Tibial nerve (tissue), 4 donors: ENCODE data around the gene TENT4A. TPM values are rescaled to one million over a fixed set of nuclear protein-coding genes. Genes with fewer than 3 reads are reported as not detected.
"Not testable (repeated sequence)": the region's sequence is repeated elsewhere in the genome, so short reads cannot be mapped to it uniquely, and the experiment has no call there.

Source experiments
- DNase-seq, 2 donors: peaks; one replicate each; pipeline ENCODE4 v3.0.0-alpha.2; 2019; ENCODE audit warnings: low spot score in 2 of 2
- H3K27ac ChIP-seq, 4 donors: fragments of 200-600 bp; sonication (generic) in 3 of 4; one replicate each; pipeline ENCODE4 v1.5.1; 2017 to 2019; ENCODE audit warnings: mild to moderate bottlenecking in 1 of 4
- H3K27me3 ChIP-seq, 2 donors: fragments of 200-600 bp; sonication (generic) in 1 of 2; one replicate each; pipeline versions ENCODE4 v1.5.1 to v1.6.0; 2017 to 2019
- H3K36me3 ChIP-seq, 3 donors: fragments of 200-600 bp; sonication (generic); one replicate each; pipeline ENCODE4 v1.5.1; 2018 to 2019
- H3K4me1 ChIP-seq, 4 donors: fragments of 200-600 bp; sonication (generic) in 3 of 4; one replicate each; pipeline ENCODE4 v1.5.1; 2017 to 2019
- H3K4me3 ChIP-seq, 4 donors: fragments of 200-600 bp; sonication (generic) in 3 of 4; one replicate each; pipeline ENCODE4 v1.5.1; 2017 to 2019; ENCODE audit warnings: mild to moderate bottlenecking in 1 of 4, moderate library complexity in 1 of 4
- H3K9me3 ChIP-seq, 4 donors: fragments of 200-600 bp; sonication (generic) in 3 of 4; one replicate each; pipeline ENCODE4 v1.5.1; 2017 to 2019
- EP300 ChIP-seq, 2 donors: sonication (generic); formaldehyde crosslinking; IDR thresholded peaks; one replicate each; pipeline ENCODE4 v1.6.1; 2017; ENCODE audit warnings: antibody characterized with exemption in 2 of 2, mild to moderate bottlenecking in 1 of 2
- POLR2A ChIP-seq, 2 donors: fragments of 450-650 bp; IDR thresholded peaks; one replicate each; pipeline ENCODE4 v1.6.1; 2017; ENCODE audit warnings: antibody characterized with exemption in 2 of 2, mild to moderate bottlenecking in 2 of 2, moderate library complexity in 2 of 2
- WGBS, 2 donors: methylation state at CpG; one replicate each; pipeline ENCODE4 v1.1.5; 2018; 5-methylcytosine and 5-hydroxymethylcytosine counted together
- total RNA-seq, 4 donors: library from RNA; depleted of rRNA; stranded (reverse); fragments of >200 nt; gene quantifications; one replicate each; pipeline ENCODE4 v1.1.0, GENCODE V29; 2016
- TF ChIP-seq, protein P1 (sequence below), 5 experiments: fragments of 200-600 bp in 3 of 5; fragments of 450-650 bp in 2 of 5; sonication (generic) in 3 of 5; IDR thresholded peaks; one replicate each; pipeline ENCODE4 v1.5.1; 2016 to 2019; ENCODE audit warnings: antibody characterized with exemption in 5 of 5, mild to moderate bottlenecking in 3 of 5, moderate library complexity in 2 of 5

Gene TENT4A
- total RNA-seq, result 10 to 100 TPM; 22.7 to 34.1 (median 29.2) TPM

DNA sequence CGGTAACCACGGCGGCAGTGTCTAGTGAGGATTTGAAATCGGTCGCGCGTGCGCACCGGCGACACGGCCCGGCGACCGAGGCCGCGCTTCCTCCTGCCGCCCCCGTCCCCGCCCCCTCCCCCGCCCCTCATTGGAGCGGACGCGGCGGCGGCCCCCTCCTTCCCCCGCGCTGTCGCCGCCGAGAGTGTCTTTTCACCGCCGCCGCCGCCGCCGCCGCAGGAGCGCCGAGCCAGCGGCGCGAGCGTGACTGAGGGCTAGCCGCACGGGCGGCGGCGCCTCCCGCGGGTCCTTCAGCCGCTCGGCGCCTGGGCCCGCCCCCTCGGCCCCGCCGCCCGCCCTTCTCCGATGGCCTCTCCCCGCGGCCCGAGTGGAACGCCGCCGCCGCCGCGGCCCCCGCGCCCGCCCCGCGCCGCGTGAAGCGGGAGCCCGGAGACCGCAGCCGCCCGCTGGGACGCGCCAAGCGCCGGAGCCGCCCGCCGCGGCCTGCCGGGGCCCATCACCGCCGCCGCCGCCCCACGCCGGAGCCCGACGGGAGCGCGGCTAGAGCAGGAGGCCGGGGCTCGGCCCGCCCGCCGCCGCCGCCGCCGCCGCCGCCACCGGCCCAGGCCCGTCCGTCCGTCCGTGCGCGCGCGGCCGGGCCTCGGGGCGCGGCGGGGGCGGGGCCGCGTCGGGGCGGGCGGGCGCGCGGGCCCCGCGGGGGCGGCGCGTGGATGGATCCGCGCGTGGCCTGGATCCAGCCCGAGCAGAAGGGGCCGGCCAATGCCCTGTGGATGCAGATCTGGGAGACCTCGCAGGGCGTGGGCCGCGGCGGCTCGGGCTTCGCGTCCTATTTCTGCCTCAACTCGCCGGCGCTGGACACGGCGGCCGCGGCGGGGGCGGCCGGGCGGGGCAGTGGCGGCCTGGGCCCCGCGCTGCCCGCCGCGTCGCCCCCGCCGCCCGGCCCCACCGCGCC, at the start of gene TENT4A:
Gene TENT4A, plus strand, starts transcription at position 159 of the 952 bp plus-strand sequence. Its CDS starts 552 bp downstream, at position 711.
- TF ChIP-seq, protein P1, sequence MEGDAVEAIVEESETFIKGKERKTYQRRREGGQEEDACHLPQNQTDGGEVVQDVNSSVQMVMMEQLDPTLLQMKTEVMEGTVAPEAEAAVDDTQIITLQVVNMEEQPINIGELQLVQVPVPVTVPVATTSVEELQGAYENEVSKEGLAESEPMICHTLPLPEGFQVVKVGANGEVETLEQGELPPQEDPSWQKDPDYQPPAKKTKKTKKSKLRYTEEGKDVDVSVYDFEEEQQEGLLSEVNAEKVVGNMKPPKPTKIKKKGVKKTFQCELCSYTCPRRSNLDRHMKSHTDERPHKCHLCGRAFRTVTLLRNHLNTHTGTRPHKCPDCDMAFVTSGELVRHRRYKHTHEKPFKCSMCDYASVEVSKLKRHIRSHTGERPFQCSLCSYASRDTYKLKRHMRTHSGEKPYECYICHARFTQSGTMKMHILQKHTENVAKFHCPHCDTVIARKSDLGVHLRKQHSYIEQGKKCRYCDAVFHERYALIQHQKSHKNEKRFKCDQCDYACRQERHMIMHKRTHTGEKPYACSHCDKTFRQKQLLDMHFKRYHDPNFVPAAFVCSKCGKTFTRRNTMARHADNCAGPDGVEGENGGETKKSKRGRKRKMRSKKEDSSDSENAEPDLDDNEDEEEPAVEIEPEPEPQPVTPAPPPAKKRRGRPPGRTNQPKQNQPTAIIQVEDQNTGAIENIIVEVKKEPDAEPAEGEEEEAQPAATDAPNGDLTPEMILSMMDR (IDR thresholded peaks at IDR 0.05), result no peak
- TF ChIP-seq EP300 (IDR thresholded peaks at IDR 0.05), result peak in 1 of 2 donors; percentile 47
- no peak for TF ChIP-seq POLR2A (IDR thresholded peaks at IDR 0.05)
- H3K4me3 ChIP-seq, result peak within 1 kb of the TSS; percentile 67 to 79 (median 73)
- H3K27me3 ChIP-seq, result no peaks in the 10 kb centered on the region
- H3K27ac ChIP-seq, result peak within 1 kb of the TSS; percentile 88 to 97 (median 92)
- DNase-seq, result no peak
- no peaks in the 10 kb centered on the region for H3K9me3 ChIP-seq
- H3K36me3 ChIP-seq, result no peaks in the 10 kb centered on the region
- H3K4me1 ChIP-seq, result peaks cover 0 to 48% (median 34%) of the 10 kb centered on the region in 4 donors
- WGBS, 2 donors, result 1 to 3% methylated on average over 6 to 32 of the region's 174 CpGs

DNA sequence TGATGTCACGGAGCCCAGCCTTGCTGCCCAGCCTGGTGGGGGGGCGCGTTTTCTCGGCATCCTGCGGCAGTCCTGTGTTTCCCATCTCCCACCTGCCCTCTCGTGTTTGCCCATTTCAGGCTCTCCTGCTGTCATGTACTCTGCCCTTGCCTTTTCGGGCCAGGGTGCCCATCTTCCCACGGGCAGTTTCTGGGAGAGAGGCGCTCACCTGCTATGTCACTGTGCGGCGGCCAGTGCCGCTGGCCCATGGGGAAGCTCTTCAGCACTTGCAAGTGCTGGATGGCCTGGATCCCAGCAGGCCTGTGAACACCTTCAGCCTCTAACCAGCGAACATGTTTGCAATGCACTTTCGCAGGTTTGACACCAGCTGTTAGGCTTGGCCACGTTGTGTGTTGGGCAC, 46.5 kb upstream of the TENT4A start:
- no peaks in the 10 kb centered on the region for H3K4me1 ChIP-seq

DNA sequence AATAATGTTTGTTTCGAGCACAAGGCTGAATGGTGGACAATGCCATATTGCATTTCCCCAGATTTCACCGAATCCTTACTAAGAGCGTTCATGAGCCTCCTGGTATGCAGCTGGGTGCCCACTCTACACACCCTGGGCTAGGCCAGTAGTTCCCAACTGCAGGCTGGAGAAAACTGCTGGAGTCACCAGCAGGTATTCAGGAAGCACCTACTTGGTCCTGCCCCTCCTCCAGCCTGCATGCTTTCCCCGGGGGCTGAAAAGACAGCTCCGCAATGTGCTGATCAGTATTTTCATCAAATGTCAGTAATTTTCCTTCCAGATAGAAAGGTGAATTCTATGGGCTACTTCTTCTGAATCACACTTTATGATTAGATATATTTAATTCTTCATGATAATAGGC, 45.6 kb upstream of the TENT4A start:
- no peak overlapping the region for H3K27ac ChIP-seq
- H3K9me3 ChIP-seq, result no peaks in the 10 kb centered on the region
- H3K27me3 ChIP-seq, result no peaks in the 10 kb centered on the region
- H3K4me1 ChIP-seq, result no peaks in the 10 kb centered on the region
- no peak overlapping the region for H3K4me3 ChIP-seq
- WGBS, 2 donors, result 91 to 97% methylated on average over 5 of the region's 5 CpGs
- DNase-seq, result no peak
- no peak for TF ChIP-seq POLR2A (IDR thresholded peaks at IDR 0.05)
- no peak for TF ChIP-seq EP300 (IDR thresholded peaks at IDR 0.05)
- TF ChIP-seq, protein P1 (IDR thresholded peaks at IDR 0.05), result no peak
- peaks cover 0 to 80% (median 0%) of the 10 kb centered on the region in 3 donors for H3K36me3 ChIP-seq

More for the DNA sequence above, 46.5 kb upstream of the TENT4A start:
- H3K27ac ChIP-seq, result no peak overlapping the region
- no peak for TF ChIP-seq POLR2A (IDR thresholded peaks at IDR 0.05)
- TF ChIP-seq, protein P1 (IDR thresholded peaks at IDR 0.05), result no peak
- no peak overlapping the region for H3K4me3 ChIP-seq
- H3K27me3 ChIP-seq, result no peaks in the 10 kb centered on the region
- peaks cover 0 to 79% (median 0%) of the 10 kb centered on the region in 3 donors for H3K36me3 ChIP-seq
- DNase-seq, result no peak
- H3K9me3 ChIP-seq, result no peaks in the 10 kb centered on the region
- 96% methylated on average over 13 to 14 of the region's 15 CpGs for WGBS, 2 donors

DNA sequence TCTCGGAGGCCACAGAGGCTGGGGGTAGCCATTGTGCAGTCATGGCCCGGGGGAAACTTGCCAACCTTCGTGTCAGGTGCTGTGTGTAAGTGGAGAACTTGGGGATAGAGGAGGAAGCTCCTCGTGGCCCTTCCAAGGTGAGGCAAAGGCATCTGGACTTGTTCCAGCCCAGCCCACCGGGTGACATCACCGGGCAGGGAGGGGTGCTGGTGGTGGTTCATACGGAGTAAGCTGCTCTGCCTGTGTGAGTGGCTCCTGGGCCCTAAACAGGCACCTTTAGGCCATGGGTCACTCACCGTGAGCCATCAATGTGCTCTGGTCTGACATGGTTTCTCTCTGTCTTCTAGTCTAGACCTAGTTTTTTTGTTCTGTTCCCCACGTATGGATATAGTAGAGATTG, 44.5 kb upstream of the TENT4A start:
- not testable (repeated sequence) for H3K4me1 ChIP-seq

DNA sequence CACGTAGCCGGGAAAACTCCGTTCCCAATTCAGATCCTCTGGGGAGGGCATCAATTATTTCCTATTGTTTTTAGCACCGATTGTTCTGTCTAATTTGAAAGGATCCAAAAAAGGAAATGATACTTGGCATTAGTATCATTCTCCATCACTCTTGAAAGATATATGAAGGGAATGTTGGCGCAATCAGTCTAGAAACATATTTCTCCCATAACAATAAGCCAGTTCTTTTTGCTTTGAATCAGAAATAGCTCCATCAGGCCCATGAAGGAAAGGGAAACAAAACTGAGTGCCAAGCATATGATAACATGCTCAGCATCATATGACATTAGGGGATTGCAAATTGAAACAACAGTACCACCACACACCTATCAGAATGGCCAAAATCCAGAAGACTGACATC, 40.2 kb upstream of the TENT4A start:
- DNase-seq, result no peak
- Histone ChIP-seq H3K9me3 (peaks cover 0 to 3% (median 0%) of the 10 kb centered on the region in 4 donors), H3K36me3 (peaks cover 0 to 42% (median 0%) of the 10 kb centered on the region in 3 donors), H3K4me1 (no peaks in the 10 kb centered on the region), H3K4me3 (no peak overlapping the region), H3K27ac (no peak overlapping the region), H3K27me3 (no peaks in the 10 kb centered on the region)
- 78 to 91% methylated on average over 5 of the region's 5 CpGs for WGBS, 2 donors
- TF ChIP-seq POLR2A (IDR thresholded peaks at IDR 0.05), result no peak
- no peak for TF ChIP-seq EP300 (IDR thresholded peaks at IDR 0.05)
- TF ChIP-seq, protein P1 (IDR thresholded peaks at IDR 0.05), result no peak

More for the DNA sequence above, 44.5 kb upstream of the TENT4A start:
- not testable (repeated sequence) for H3K4me3 ChIP-seq, DNase-seq, H3K27ac ChIP-seq, H3K27me3 ChIP-seq, H3K9me3 ChIP-seq
- 77% methylated on average over 9 of the region's 9 CpGs for WGBS, 2 donors
- peaks cover 0 to 77% (median 0%) of the 10 kb centered on the region in 3 donors for H3K36me3 ChIP-seq
